DND-41 (cell line): ENCODE data around the gene PGM2L1.

Experiments
- ATAC-seq: fragments of 200-7000 bp; cut with Tn5 transposase; 3 replicates; pipeline ENCODE4 v1.9.1; 2021; ENCODE audit warnings: low read depth; ENCODE audit not compliant: insufficient read depth
- DNase-seq: peaks from one replicate; pipeline ENCODE4 v3.0.0-alpha.2; 2020
- H2AFZ ChIP-seq: 2 replicates; pipeline ENCODE4 v1.6.0; 2012; ENCODE audit warnings: low read depth, low read length
- H3K27ac ChIP-seq: 2 replicates; pipeline ENCODE4 v1.5.1; 2012; ENCODE audit warnings: low read length, inconsistent platforms
- H3K27me3 ChIP-seq: fragments of 200-600 bp; sonication (generic); 2 replicates; pipeline ENCODE4 v1.6.0; 2012; ENCODE audit warnings: low read length, mild to moderate bottlenecking, inconsistent platforms; ENCODE audit not compliant: insufficient read depth, poor library complexity
- H3K36me3 ChIP-seq: 2 replicates; pipeline ENCODE4 v1.5.1; 2012; ENCODE audit warnings: low read length, inconsistent platforms; ENCODE audit not compliant: insufficient read depth
- H3K4me1 ChIP-seq: 2 replicates; pipeline ENCODE4 v1.5.1; 2012; ENCODE audit warnings: mild to moderate bottlenecking, low read length; ENCODE audit not compliant: insufficient read depth
- H3K4me2 ChIP-seq: 2 replicates; pipeline ENCODE4 v1.6.0; 2012; ENCODE audit warnings: mild to moderate bottlenecking, moderate library complexity, low read length, inconsistent platforms; ENCODE audit not compliant: insufficient read depth
- H3K4me3 ChIP-seq, 2 experiments: fragments of 200-600 bp in 1 of 2; shearing (Covaris generic) in 1 of 2; 2 replicates each; pipeline ENCODE4 v1.5.1; 2012 to 2016; ENCODE audit warnings: inconsistent platforms in 2 of 2, low read length in 2 of 2, mild to moderate bottlenecking in 2 of 2, low read depth in 1 of 2, moderate library complexity in 1 of 2
- H3K79me2 ChIP-seq: 2 replicates; pipeline ENCODE4 v1.6.0; 2012; ENCODE audit warnings: low read length, inconsistent platforms; ENCODE audit not compliant: insufficient read depth
- H3K9ac ChIP-seq: 2 replicates; pipeline ENCODE4 v1.6.0; 2012; ENCODE audit warnings: low read depth, mild to moderate bottlenecking, inconsistent platforms, low read length, moderate library complexity
- H3K9me3 ChIP-seq: 2 replicates; pipeline ENCODE4 v1.5.1; 2012; ENCODE audit warnings: low read length, moderate library complexity, mild to moderate bottlenecking, inconsistent platforms; ENCODE audit not compliant: insufficient read depth, severe bottlenecking
- H4K20me1 ChIP-seq: 2 replicates; pipeline ENCODE4 v1.6.0; 2012; ENCODE audit warnings: low read length; ENCODE audit not compliant: insufficient read depth
- EZH2 ChIP-seq: IDR thresholded peaks from 3 replicates; pipeline ENCODE4 v1.6.1; 2012; ENCODE audit warnings: borderline replicate concordance, low read depth, mild to moderate bottlenecking, moderate library complexity, low read length, inconsistent platforms; ENCODE audit not compliant: severe bottlenecking
- TF ChIP-seq, protein P1 (sequence below): IDR thresholded peaks from 2 replicates; pipeline ENCODE4 v1.5.1; 2012; ENCODE audit warnings: borderline replicate concordance, low read length, moderate library complexity, mild to moderate bottlenecking; ENCODE audit not compliant: poor library complexity, severe bottlenecking; ENCODE audit errors: extremely low read depth

PGM2L1 gene

DNA sequence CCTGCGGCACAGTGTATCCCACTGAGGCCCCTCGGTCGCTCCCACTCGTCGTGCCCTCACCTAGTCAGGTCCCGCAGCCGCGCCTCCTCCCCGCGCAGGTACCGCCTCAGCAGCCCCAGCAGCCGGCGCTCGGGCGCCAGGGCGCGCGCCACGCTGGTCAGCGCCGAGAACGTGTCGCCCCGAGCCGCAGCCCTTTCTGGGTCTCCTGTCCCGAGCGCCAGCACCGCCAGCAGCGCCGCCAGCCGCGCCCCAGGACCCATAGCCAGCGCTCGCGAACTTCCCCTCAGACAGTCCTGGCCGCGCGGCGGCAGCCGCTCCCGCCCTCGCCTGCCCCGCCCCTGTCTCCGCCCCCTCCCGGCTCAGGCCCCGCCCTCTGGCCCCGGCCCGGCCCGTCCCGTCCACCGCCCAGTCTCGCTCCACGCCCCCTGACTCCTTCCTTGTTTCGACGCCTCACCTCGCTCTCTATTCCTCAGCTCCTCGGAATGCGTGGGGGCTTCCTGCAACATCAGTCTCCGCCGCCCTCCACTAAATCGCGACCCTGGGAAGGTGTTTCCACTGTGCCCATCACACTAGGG is 86.8 kb downstream of the PGM2L1 start, which contains the start of gene P4HA3:
P4HA3 (minus strand) TSS at position 289 of the 575 bp plus-strand sequence; CDS start at position 260, 29 bp downstream.
- Histone ChIP-seq H3K4me1 (no peaks in the 10 kb centered on the region), H3K4me3 (no peak within 1 kb of the TSS), H3K79me2 (no peaks in the 10 kb centered on the region), H4K20me1 (no peaks in the 10 kb centered on the region), H3K9ac (no peak within 1 kb of the TSS), H3K27me3 (peaks cover 4% of the 10 kb centered on the region), H3K27ac (no peak within 1 kb of the TSS), H2AFZ (no peak within 1 kb of the TSS), H3K36me3 (no peaks in the 10 kb centered on the region), H3K4me2 (no peak within 1 kb of the TSS), H3K9me3 (peaks cover under 1% of the 10 kb centered on the region)
- TF ChIP-seq, protein P1, sequence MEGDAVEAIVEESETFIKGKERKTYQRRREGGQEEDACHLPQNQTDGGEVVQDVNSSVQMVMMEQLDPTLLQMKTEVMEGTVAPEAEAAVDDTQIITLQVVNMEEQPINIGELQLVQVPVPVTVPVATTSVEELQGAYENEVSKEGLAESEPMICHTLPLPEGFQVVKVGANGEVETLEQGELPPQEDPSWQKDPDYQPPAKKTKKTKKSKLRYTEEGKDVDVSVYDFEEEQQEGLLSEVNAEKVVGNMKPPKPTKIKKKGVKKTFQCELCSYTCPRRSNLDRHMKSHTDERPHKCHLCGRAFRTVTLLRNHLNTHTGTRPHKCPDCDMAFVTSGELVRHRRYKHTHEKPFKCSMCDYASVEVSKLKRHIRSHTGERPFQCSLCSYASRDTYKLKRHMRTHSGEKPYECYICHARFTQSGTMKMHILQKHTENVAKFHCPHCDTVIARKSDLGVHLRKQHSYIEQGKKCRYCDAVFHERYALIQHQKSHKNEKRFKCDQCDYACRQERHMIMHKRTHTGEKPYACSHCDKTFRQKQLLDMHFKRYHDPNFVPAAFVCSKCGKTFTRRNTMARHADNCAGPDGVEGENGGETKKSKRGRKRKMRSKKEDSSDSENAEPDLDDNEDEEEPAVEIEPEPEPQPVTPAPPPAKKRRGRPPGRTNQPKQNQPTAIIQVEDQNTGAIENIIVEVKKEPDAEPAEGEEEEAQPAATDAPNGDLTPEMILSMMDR: no peak
- no peak for TF ChIP-seq EZH2
- no peak for ATAC-seq
- DNase-seq: no peak

DNA sequence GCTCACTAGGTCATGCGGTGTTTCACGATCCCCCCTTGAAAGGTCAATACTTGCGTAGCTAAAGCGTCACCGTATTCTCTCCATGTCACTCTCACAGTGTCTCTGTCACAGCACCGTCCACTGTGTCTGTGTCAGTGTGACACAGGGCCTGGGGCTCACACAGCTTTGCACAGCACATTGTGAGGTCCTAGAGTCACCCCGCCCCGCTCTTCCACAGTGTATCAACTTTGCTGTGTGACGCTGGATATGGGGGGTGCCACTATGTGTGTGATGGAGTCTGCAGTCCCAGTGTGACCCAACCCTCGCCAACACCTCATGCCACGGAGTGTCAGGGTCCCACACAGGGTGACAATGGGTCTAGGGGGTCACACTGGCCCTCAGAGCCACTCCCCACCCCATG is 87.4 kb downstream of the PGM2L1 start:
- H3K4me2 ChIP-seq: no peak overlapping the region
- TF ChIP-seq EZH2: no peak
- TF ChIP-seq, protein P1: no peak

DNA sequence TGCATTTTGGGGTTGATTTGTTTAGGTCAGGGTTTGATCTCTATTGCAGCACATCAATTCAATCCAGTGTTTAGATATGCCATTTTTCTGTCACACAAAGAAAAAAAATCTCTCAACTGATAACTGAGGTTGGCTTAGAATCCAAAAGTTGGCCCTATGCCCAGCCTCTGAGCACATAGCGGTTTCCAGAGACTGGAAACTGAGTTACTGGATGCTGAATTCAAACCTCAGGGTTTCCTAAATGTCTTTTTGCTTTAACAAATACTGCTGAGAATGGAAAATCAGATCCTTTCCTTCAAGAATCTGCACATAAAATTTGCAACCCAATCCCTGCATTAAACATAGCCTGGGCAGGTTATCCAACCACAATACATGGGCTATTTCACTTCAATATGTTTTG is 90.8 kb downstream of the PGM2L1 start:
- Histone ChIP-seq H3K79me2 (no peaks in the 10 kb centered on the region), H3K27me3 (peaks cover 9% of the 10 kb centered on the region), H3K4me1 (no peaks in the 10 kb centered on the region), H2AFZ (no peak overlapping the region), H3K4me2 (no peak overlapping the region), H3K36me3 (no peaks in the 10 kb centered on the region), H3K9ac (no peak overlapping the region), H3K9me3 (no peaks in the 10 kb centered on the region), H4K20me1 (no peaks in the 10 kb centered on the region), H3K27ac (no peak overlapping the region), H3K4me3 (no peak overlapping the region)
- DNase-seq: peak; percentile 26
- ATAC-seq: no peak
- TF ChIP-seq, protein P1: no peak
- TF ChIP-seq EZH2: no peak

More for the DNA sequence above, 87.4 kb downstream of the PGM2L1 start:
- no peak overlapping the region for H3K27ac ChIP-seq
- H3K9ac ChIP-seq: no peak overlapping the region
- H3K9me3 ChIP-seq: no peaks in the 10 kb centered on the region
- no peaks in the 10 kb centered on the region for H3K4me1 ChIP-seq
- no peaks in the 10 kb centered on the region for H3K79me2 ChIP-seq
- no peak overlapping the region for H3K4me3 ChIP-seq
- H4K20me1 ChIP-seq: no peaks in the 10 kb centered on the region
- peaks cover 8% of the 10 kb centered on the region for H3K27me3 ChIP-seq
- no peak overlapping the region for H2AFZ ChIP-seq
- DNase-seq: no peak
- H3K36me3 ChIP-seq: no peaks in the 10 kb centered on the region
- ATAC-seq: no peak
